Anterior cingulate cortex (tissue), 58 donors: ENCODE data around the gene CDHR3.

Source experiments
- DNase-seq, 58 donors: peaks; one replicate each; lab custom pipeline; 2025; lab: John Stamatoyannopoulos, UW

Gene CDHR3

DNA sequence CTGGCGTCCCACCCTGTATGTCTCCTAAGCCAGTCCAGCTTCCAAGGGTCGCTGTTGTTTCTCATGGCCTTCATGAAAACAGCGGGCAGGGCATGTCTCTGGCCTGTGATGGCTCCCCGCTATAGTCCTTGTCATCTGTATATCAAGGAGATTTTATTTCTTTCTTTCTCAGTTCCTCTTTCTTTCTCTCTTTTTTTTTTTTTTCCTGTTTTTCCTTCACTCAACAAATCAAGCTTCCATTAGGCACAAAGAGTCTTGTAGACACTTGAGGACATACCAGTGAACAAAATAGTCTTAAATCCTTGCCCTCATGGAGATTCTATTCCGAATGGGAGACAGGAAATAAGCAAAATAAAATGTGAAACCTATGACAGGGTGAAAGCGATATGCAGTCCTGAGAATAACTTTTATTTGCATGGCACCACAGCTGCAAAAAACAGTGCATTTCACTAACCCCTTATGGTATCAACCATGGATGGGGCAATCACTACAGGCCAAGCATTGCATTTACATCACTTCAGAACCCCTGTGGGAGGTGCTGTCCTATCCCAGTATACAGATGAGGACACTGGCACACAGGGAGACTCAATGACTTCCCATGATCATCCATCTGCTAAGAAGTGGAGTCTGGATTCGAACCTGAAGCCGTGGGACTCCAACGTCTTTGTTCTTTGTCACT lies 98.4 kb downstream of the CDHR3 start:
- no peak for DNase-seq

DNA sequence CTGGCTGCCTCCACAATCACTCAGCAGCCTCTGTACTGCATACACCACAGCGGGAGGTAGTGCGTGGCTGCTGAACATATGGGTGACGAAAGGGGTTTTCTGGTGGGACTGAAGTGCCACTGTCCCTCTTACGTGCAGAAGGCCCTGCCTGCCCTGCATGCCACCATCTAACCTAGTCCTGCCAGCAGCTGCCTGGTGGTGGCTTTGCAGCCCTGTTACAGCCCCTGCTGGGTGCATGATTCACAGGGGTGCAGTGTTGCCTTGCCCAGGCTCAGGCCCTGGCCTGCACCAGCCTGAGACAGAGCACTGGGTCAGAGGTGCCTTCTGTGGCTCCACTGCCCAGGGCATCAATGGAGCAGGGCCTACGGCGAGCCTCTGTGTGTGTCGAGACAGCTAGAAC lies 98.9 kb downstream of the CDHR3 start:
- DNase-seq: no peak

DNA sequence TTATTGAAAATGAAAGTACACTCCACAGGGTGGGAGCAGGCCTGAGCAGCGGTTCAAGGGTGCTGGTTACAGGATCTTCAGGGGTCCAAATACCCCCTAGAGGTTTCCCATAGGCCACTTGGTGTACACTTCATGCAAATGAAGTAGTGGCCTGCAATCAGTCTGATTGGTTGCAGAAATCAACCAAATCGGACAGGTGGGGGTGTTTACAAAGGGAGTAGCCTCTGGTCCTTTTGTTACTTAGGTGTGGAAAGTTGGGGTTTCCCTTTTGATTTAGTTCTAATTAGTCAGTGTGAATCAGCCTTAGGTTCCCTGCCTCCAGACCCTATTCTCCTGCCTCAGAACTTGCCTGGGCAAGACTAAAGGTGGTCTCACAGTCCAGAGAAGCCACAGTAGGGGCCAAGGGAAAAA lies 99.5 kb downstream of the CDHR3 start:
- DNase-seq: no peak

DNA sequence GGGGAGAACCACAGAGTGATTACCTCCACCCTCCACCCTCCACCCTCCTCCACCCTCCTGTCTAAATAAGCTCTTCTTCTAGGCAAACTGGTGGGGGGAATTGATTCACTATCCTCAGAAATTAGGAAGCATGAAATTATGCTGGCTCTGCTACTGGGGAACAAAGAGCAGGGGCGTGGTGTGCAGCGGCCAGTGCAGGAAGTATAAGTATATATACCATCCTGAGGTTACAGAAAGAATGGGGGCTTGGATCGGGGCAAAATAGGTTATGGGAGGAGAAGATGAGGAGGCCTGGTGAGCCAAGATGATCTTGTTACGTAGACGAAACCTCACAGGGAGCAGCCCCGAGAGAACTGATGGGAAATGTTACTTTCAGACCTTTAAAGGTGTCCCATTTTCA lies 100.0 kb downstream of the CDHR3 start:
- DNase-seq: no peak

DNA sequence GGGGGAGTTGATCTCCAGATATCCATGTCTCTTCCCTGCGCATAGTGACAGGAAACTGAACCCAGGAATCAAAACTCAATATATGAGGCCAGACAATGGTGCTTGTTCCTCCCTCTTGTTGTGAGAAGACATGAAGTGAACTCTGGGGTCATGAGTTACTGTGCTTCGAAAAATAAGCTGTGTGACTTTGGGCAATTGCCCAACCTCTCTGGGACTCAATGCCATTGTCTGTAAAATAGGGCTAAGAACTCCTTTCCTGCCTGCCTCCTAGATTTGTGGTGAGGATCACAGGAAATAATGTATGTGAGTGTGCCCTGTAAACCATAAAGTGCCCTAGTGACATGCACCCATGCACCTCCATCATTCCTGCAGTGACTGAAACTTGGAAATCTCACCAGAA lies 100.6 kb downstream of the CDHR3 start:
- DNase-seq: no peak

DNA sequence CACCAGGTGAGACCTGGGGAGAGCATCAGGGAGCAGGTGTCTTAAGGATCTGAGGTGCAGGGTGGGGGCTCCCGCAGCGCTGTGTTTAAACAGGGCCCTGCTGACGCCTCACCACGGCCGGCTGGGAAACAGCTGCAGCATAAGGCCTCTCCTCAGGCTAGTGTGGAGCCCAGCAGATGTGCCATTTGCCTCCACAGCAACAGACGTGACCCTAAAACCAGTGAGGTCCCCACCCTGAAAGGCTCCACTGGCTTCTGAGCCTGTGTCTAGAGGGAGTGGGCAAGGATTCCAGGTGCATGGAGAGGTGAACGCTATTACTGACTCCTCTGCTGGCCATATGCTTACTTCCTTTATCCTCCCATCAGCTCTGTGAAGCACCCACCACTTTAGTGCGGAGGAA lies 101.3 kb downstream of the CDHR3 start:
- DNase-seq: no peak

DNA sequence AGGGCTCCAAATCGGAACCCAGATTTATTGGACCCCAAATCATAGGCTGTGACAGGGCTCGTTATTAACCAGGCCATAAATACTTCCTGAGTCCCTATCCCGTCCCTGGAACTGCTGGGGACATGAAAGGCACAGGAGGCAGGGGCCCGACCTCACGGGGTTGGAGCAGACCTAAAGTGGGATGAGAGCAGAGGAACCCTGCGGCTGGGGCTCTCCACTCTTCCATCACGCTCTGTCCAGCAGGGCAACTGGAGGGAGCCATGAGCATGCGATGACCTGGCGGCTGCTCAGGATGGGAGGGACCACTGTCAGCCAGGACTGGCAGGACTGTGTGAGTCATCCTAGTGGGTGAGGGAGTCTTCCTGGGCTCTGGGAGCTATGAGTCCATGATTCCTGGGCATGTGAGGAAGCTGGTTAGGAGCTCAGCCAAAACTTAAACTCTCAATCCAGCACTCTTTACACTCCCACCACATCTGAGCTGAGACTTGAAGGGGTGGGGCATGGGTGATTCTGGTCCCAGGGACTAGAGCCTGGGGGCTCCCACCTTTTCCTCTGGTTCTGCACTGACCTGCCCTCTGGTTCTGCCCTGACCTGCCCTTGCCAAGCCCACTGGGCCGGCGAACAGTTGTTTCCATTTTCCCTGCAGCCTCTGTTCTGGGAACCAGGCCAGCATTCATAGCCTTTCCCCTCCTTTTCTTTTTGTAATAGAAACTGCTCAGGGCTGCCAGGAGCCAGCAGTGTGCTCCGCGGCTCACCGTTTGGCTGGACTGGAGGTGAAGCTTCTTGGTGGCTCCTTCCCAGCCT lies 101.9 kb downstream of the CDHR3 start:
- DNase-seq: peak in 55 of 58 donors; percentile 25 to 90 (median 72)

DNA sequence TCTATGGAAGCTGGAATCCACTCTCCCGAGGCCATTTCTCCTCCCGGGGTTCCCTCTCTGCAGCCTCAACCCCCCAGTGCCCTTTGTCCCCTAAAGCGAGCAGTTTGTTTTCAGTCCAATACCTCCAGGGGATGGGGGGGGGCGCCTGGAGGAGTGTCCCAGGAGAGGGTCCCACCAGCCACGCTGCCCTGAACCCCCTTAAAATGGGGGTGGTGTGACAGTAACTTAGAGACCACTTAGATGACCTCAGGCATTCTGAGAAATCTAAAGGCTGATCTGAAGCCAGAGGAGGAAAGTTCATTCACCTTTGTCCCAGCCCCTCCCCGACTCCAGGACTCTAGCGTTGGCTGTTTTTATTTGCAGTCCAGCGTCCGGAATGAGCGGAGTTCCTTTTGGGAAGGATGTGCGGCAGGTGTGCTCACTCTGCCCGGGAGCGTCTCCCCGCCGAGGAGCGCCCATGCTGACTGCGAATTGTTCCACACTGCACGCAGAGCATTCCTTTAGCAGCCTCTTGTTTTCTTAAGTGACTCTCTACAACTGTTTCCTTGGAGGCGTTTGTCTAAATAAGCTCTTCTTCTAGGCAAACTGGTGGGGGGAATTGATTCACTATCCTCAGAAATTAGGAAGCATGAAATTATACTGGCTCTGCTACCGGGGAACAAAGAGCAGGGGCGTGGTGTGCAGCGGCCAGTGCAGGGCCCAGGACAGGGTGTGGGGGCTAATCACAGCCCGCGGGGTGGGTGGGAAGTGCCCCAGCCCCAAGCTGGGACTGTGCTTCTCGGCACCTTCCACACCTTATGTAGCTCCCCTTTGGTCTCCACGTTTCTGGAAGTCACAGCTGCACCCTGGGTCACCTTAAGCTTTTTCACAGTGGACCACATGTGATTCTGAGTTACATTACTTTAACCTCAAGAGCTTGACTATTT lies 102.8 kb downstream of the CDHR3 start:
- DNase-seq: no peak

DNA sequence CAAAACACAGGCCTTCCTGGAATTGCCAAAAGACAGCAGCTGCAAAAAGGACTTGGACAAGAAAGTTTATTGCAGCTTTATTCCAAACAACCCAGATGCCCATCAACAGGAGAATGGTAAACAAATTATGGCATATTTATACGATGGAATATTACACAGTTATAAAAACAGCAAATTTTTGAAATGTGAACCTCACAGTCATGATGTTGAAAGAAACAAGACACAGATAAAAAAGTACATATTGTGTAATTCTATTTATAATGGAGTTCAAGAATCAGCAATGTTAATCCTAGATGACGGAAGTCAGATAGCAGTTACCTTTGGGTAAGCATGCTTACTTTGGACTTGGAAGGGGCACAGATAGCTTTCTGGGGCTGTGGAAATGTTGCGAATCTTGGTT lies 104.6 kb downstream of the CDHR3 start:
- DNase-seq: no peak

DNA sequence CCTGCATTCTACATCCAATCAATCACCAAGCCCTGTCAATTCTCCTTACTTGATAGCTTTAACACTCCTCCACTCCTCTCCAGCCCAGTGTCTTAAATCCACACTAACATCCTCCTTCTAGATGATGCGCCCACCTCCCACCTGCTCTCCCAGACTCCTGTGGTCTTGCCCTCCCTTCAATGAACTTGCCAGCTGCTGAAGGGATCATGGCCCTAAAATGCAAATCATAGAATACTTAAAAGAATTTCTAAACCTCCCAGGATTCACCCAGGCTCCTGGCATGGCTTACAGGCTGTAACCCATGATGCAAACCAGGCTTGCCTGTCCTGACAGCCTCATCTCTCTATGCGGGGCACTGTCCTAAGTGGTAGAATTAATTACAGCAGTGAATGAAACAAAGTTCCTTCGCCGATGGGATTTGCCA lies 105.5 kb downstream of the CDHR3 start:
- DNase-seq: no peak

DNA sequence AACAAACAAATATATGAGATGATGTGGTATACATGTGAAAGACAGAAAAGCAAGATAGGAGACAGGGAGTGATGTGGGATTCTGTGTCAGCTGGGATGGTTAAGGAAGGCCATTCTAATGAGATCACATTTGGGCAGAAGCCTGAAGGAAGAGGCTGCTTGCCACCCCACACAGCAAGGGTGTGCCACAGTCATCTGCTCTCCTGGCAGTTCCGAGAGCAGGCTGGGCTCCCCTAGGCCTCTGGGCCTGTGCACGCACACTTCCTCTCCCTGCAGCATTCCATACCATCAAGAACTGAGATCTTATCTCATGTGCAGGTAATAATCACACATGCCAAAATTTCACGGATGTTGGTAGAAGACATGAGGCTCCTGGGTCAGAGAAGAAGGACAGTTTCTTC lies 105.9 kb downstream of the CDHR3 start:
- DNase-seq: no peak

DNA sequence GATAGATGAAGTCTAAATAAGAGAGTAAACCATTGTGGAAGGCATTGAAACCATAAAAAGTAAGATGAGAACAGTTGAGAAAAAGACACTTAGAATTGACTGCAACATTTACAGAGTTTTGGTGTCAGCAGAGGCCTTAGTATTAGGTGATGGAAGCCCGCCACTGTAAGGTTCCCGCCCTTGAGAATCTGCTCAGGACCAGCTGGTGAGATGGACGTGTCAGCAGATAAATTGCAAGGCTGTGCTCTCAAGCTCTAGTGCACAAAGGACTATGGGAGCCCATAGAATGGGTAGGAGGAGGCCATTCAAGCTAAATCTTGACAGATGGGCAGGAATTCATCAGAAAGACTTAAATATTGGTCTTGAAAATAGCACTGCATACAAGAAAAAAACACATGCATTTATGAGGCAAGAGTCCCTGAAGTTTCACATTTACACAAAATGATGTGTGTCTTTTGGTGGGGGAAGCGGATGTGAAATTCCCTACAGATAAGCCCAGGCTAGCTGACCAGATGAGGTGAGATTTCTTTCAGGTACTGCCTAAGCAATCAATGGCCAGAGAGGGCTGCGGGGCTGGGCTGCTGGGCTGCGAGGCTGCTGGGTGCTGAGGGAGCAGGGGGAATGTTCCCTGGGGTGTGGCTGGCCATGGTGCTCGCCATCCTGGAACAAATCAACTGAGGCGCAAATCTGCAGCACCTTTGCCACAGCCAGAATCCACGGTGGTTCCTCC lies 106.6 kb downstream of the CDHR3 start:
- DNase-seq: no peak

DNA sequence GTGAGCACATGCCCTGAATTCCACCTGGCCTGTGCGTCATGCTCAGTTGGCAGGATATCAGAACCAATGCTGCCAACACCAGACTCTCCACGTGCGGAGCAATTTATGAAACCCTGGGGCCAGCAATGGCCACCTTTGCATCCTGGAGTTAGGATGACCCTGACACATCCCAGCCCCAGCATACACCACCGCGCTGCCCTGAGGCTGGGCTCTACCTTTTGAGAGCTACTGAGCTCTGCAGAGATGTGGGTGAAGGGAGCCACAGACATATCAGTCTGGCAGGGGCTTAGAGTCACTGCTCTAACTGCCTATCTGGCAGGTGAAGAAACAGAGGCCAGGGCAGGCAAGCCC lies 107.1 kb downstream of the CDHR3 start:
- DNase-seq: no peak

DNA sequence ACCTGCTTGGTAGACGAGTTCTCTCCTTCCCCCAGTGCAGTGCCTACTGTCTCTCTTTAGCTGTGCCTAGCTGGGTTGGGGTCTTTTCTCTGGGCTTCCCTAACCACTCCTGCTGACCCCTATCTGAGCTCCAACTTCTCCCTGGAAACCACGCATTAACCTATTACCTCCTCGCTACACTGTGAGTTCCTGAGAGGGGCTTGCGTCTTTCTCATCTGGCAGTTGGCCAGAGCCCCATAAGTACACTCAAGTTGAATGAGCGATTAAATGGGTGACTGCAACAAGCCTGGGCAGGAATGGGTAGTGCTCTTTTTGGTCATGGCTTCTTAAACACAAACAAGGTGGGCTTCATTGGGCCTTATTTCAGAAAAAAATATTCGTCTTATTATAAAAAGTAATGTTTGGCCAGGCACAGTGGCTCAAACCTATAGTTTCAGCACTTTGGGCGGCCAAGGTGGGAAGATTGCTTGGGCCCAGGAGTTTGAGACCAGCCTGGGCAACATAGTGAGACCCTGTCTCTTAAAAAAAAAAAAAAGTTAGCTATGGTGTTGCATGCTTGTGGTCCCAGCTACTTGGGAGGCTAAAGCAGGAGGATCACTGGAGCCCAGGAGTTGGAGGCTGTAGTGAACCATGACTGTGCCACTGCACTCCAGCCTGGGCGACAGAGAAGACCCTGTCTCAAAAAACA lies 107.6 kb downstream of the CDHR3 start:
- DNase-seq: no peak

DNA sequence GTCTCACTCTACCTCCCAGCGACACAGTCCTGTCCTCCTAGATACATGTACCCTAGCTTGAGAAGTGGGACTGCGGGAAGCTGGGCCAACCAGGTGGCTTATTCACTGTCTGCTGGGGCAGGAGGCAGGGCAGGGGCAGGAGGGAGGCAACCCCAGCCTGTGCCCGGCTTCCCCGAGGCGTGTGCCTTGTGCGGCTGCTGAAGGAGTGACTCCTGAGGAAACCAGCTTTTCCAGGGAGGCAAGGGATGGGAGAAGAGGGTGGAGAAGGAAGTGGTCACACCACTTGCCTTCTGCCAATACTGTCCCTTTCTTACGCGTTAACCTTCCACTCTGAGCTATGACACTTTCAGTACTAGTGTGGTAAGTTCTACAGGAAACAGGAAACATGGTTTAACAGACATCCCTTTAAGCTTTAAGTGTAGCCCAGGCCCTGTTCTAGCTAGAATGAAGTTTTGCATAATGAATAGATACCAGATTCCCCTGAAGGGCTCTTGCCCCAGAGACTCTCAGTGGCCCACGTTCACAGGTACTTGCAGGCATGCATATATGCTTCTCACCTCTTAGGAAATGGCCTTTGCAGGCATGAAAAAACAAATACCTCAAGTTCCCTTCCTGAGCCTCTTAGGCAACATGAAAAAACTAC lies 108.4 kb downstream of the CDHR3 start:
- no peak for DNase-seq

DNA sequence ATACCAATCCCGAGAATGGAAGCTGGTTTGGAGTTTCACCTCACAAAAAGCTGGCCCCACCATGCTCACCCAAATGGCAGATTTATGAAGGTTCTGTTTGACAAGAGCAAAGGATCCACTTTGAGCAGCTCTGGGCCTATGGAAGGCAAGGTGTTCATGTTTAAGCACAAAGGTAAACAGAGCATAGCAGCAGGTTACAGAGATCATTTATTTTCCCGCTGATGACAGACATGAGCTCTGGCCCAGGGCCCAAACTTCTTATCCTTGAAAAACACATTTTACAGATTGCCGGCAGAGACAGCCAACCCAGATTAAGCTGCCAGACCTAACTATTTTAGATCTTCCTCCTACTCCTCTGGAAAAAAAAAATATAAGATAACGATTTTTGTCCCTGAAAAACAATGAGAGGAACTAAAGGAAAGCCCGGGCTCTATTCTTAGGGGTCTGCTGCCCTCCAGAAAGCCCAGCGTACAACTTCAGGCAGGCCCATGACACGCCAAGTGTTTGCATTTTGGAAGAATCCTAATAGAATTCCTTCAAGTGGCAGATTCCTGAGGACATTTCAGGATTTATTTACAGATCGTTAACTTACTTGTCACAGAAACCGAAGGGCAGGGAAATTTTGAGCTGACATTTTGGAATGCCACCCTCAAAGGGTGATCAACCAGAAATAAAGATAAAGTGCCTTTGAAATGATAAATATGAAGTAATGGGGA lies 109.1 kb downstream of the CDHR3 start:
- DNase-seq: peak in 1 of 58 donors; percentile 13

DNA sequence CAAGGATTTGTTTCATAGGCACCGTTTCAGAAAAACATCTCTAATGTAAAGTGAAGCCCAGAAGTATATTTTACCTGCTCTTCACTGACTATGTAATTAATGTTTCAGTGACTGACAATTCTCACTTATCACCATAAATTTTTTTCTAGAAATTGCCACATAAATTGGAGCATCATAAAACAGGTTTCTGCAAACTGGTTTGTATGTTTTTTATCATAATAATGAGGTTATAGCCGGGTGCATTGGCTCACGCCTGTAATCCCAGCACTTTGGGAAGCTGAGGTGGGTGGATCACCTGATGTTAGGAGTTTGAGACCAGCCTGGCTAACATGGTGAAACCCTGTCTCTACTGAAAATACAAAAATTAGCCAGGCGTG lies 109.6 kb downstream of the CDHR3 start:
- DNase-seq: no peak

DNA sequence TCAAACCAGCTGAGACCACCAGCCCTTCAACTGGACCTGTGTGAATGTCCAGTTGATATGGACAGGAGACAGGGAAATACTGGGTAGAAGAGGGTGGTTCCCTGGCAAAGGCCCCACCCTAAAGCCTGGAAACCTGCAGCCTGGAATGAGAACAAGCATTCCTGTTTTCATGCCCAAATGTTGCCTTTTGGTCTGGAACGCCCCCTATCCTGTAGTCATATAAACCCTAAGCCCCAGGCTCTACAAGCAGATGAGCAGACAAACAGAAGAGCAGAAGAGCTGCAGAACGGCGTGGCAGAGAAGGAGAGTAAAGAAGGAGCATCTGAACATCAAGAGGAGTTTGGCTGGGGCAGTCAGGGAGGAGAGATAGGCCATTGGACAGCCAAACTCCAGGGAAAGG lies 110.6 kb downstream of the CDHR3 start:
- DNase-seq: no peak

DNA sequence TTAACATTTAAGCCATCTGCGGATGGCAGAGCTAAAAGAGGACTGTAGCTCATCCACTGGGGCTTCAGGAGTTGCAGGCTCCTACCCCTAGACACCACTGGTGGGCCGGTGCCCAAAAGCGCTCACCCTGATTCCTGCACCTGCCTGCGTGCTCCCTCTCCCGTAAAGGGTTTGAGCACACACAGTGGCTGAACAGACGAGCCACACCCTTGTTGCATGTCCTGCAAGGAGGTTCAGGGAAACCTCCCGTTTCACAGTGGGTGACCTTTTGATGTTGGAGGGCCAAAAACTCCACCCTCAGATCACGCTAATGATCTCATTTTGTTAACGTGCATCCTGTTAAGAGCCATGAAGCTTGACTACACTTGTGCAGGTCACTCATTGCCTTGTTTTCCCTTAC lies 111.2 kb downstream of the CDHR3 start:
- no peak for DNase-seq
